HG03457 (cell line): ENCODE results near the gene ST6GALNAC3.
"Not testable (repeated sequence)": the region's sequence is repeated elsewhere in the genome, so short reads cannot be mapped to it uniquely, and the experiment has no call there.

Source experiments
- ATAC-seq: cut with Tn5 transposase; IDR thresholded peaks from one replicate; pipeline ENCODE4 v1.9.1; 2021; ENCODE audit warnings: moderate number of reproducible peaks; ENCODE audit not compliant: unreplicated experiment

ST6GALNAC3 gene

GRCh38 chr1:76074321-76075187 is at the start of gene ST6GALNAC3:
Gene ST6GALNAC3, plus strand, starts transcription at chr1:76074746.
- ATAC-seq = peak; percentile 85

- ATAC-seq = no peak
These were observed 47.2 kb upstream of the ST6GALNAC3 start for GRCh38 chr1:76027341-76027740.

GRCh38 chr1:76029331-76029730 is 45.2 kb upstream of the ST6GALNAC3 start:
- ATAC-seq = no peak

- ATAC-seq = no peak
These were observed 43.0 kb upstream of the ST6GALNAC3 start for GRCh38 chr1:76031496-76031895.

GRCh38 chr1:76033800-76034475 is 40.6 kb upstream of the ST6GALNAC3 start:
- ATAC-seq = no peak

GRCh38 chr1:76035053-76035452 is 39.5 kb upstream of the ST6GALNAC3 start:
- no peak for ATAC-seq

GRCh38 chr1:76037324-76037723 is 37.2 kb upstream of the ST6GALNAC3 start:
- ATAC-seq = no peak

GRCh38 chr1:76038287-76039004 is 36.1 kb upstream of the ST6GALNAC3 start:
- ATAC-seq = no peak

GRCh38 chr1:76046149-76046548 is 28.4 kb upstream of the ST6GALNAC3 start:
- ATAC-seq = no peak

GRCh38 chr1:76048219-76048618 is 26.3 kb upstream of the ST6GALNAC3 start:
- no peak for ATAC-seq

- no peak for ATAC-seq
These were observed 25.6 kb upstream of the ST6GALNAC3 start for GRCh38 chr1:76048926-76049325.

GRCh38 chr1:76049498-76049897 is 25.0 kb upstream of the ST6GALNAC3 start:
- ATAC-seq = no peak

- ATAC-seq = not testable (repeated sequence)
These were observed 24.5 kb upstream of the ST6GALNAC3 start for GRCh38 chr1:76050073-76050472.

- no peak for ATAC-seq
These were observed 21.5 kb upstream of the ST6GALNAC3 start for GRCh38 chr1:76053021-76053420.

- no peak for ATAC-seq
These were observed 20.2 kb upstream of the ST6GALNAC3 start for GRCh38 chr1:76054359-76054758.

GRCh38 chr1:76055987-76056386 is 18.6 kb upstream of the ST6GALNAC3 start:
- ATAC-seq = no peak

GRCh38 chr1:76059451-76059850 is 15.1 kb upstream of the ST6GALNAC3 start:
- no peak for ATAC-seq

GRCh38 chr1:76065270-76065669 is 9.3 kb upstream of the ST6GALNAC3 start:
- no peak for ATAC-seq

- no peak for ATAC-seq
These were observed 8.2 kb upstream of the ST6GALNAC3 start for GRCh38 chr1:76066394-76066793.

- ATAC-seq = no peak
These were observed 6.0 kb upstream of the ST6GALNAC3 start for GRCh38 chr1:76068542-76068941.

GRCh38 chr1:76068953-76069561 is 5.5 kb upstream of the ST6GALNAC3 start:
- ATAC-seq = no peak
